Ascending aorta (tissue), 2 donors: Measurements from ENCODE around the gene TAS1R3. TPM values are rescaled to one million over a fixed set of nuclear protein-coding genes. Genes with fewer than 3 reads are reported as not detected.

ENCODE experiments used
- DNase-seq, 2 donors: peaks; one replicate each; pipeline ENCODE4 v3.0.0-alpha.2; 2019; ENCODE audit warnings: low spot score in 2 of 2
- H3K27ac ChIP-seq, 2 donors: fragments of 200-600 bp; sonication (generic); one replicate each; pipeline ENCODE4 v1.5.1; 2016 to 2017; ENCODE audit warnings: mild to moderate bottlenecking in 1 of 2
- H3K27me3 ChIP-seq: fragments of 200-600 bp; sonication (generic); one replicate; pipeline ENCODE4 v1.5.1; 2017
- H3K36me3 ChIP-seq, 2 donors: fragments of 200-600 bp; sonication (generic); one replicate each; pipeline ENCODE4 v1.5.1; 2016
- H3K4me1 ChIP-seq, 2 donors: fragments of 200-600 bp; sonication (generic); one replicate each; pipeline ENCODE4 v1.5.1; 2016 to 2017; ENCODE audit warnings: mild to moderate bottlenecking in 1 of 2
- H3K4me3 ChIP-seq, 2 donors: fragments of 200-600 bp; sonication (generic); one replicate each; pipeline ENCODE4 v1.5.1; 2016 to 2017; ENCODE audit warnings: mild to moderate bottlenecking in 1 of 2
- H3K9me3 ChIP-seq, 2 donors: fragments of 200-600 bp; sonication (generic); one replicate each; pipeline ENCODE4 v1.5.1; 2016
- CTCF ChIP-seq, 3 experiments: fragments of 200-600 bp in 2 of 3; fragments of 450-650 bp in 1 of 3; sonication (generic) in 2 of 3; IDR thresholded peaks; one replicate each; pipeline ENCODE4 v1.5.1; 2016 to 2019; ENCODE audit warnings: antibody characterized with exemption in 3 of 3, mild to moderate bottlenecking in 1 of 3, moderate library complexity in 1 of 3
- intact Hi-C: fragments of 100-400 bp; cut with DNase I; formaldehyde crosslinking; loops from one replicate; pipeline ENCODE4 v1.15.1; 2023
- total RNA-seq: library from RNA; depleted of rRNA; stranded (reverse); fragments of >200 nt; gene quantifications from one replicate; pipeline ENCODE4 v1.1.0, GENCODE V29; 2016

The TAS1R3 gene
- total RNA-seq, 1 donor from 2014 or later, result 2.7 TPM

GRCh38 chr1:1285102-1285571, 45.9 kb upstream of the TAS1R3 start:
- Histone ChIP-seq H3K4me1 (no peaks in the 10 kb centered on the region), H3K27me3 (no peaks in the 10 kb centered on the region), H3K27ac (no peak overlapping the region), H3K4me3 (no peak overlapping the region), H3K9me3 (no peaks in the 10 kb centered on the region), H3K36me3 (no peaks in the 10 kb centered on the region)
- no peak for TF ChIP-seq CTCF (IDR thresholded peaks at IDR 0.05)
- DNase-seq, result no peak
- intact Hi-C loops, result no loop called here

- Histone ChIP-seq H3K4me1 (no peaks in the 10 kb centered on the region), H3K27me3 (no peaks in the 10 kb centered on the region), H3K9me3 (no peaks in the 10 kb centered on the region), H3K4me3 (no peak overlapping the region), H3K27ac (no peak overlapping the region), H3K36me3 (no peaks in the 10 kb centered on the region)
- intact Hi-C loops, result no loop called here
- DNase-seq, result no peak
- no peak for TF ChIP-seq CTCF (IDR thresholded peaks at IDR 0.05)
Measured at GRCh38 chr1:1285611-1286311, 45.3 kb upstream of the TAS1R3 start.

- Histone ChIP-seq H3K4me1 (peaks cover under 1 to 4% of the 10 kb centered on the region in 2 donors), H3K4me3 (no peak overlapping the region), H3K27ac (no peak overlapping the region), H3K36me3 (no peaks in the 10 kb centered on the region), H3K27me3 (no peaks in the 10 kb centered on the region), H3K9me3 (no peaks in the 10 kb centered on the region)
- intact Hi-C loops, result no loop called here
- TF ChIP-seq CTCF (IDR thresholded peaks at IDR 0.05), result no peak
- no peak for DNase-seq
Measured at GRCh38 chr1:1286313-1287261, 44.5 kb upstream of the TAS1R3 start.

GRCh38 chr1:1287288-1288110, 43.6 kb upstream of the TAS1R3 start:
- no peak overlapping the region for H3K4me3 ChIP-seq
- no peaks in the 10 kb centered on the region for H3K9me3 ChIP-seq
- intact Hi-C loops, result no loop called here
- no peaks in the 10 kb centered on the region for H3K36me3 ChIP-seq
- H3K4me1 ChIP-seq, result peaks cover 3 to 4% of the 10 kb centered on the region in 2 donors
- H3K27me3 ChIP-seq, result no peaks in the 10 kb centered on the region
- DNase-seq, result no peak
- no peak overlapping the region for H3K27ac ChIP-seq
- no peak for TF ChIP-seq CTCF (IDR thresholded peaks at IDR 0.05)

- peaks cover 0 to 8% of the 10 kb centered on the region in 2 donors for H3K36me3 ChIP-seq
- no peak for DNase-seq
- H3K27me3 ChIP-seq, result no peaks in the 10 kb centered on the region
- intact Hi-C loops, result loop anchor here (5.0 kb wide), 1 partner anchor 173 kb away; the partner anchor contains the start of gene C1orf159
- no peak overlapping the region for H3K27ac ChIP-seq
- peak; percentile 60 to 70 (median 63) for TF ChIP-seq CTCF (IDR thresholded peaks at IDR 0.05)
- no peak overlapping the region for H3K4me3 ChIP-seq
- no peaks in the 10 kb centered on the region for H3K9me3 ChIP-seq
- peaks cover 3 to 4% of the 10 kb centered on the region in 2 donors for H3K4me1 ChIP-seq
Measured at GRCh38 chr1:1290238-1290731, 40.8 kb upstream of the TAS1R3 start.
